Measurements from ENCODE around the gene SCUBE1. TPM values are rescaled to one million over a fixed set of nuclear protein-coding genes. Genes with fewer than 3 reads are reported as not detected.

SCUBE1 gene
- total and polyA plus RNA-seq, 11 donors, result 0.04 to 0.40 (median 0.24) TPM; not detected in 1

GRCh38 chr22:43295173-43295572 lies 48.0 kb downstream of the SCUBE1 start:
- no peak overlapping the region for H3K27ac ChIP-seq
- H3K4me1 ChIP-seq, result peaks cover 0 to 20% (median 14%) of the 10 kb centered on the region in 12 donors
- intact Hi-C loops (cut with DNase I), result no loop called here
- TF ChIP-seq POLR2A (IDR thresholded peaks at IDR 0.05) (no peak), CTCF (IDR thresholded peaks at IDR 0.05) (no peak)
- H3K9me3 ChIP-seq, result no peaks in the 10 kb centered on the region
- H3K27me3 ChIP-seq, result no peaks in the 10 kb centered on the region
- DNase-seq, result no peak
- H3K36me3 ChIP-seq, result no peaks in the 10 kb centered on the region
- WGBS, 4 donors, result 65 to 81% (median 72%) methylated on average over 6 of the region's 6 CpGs
- ATAC-seq, result no peak
- no peak overlapping the region for H3K4me3 ChIP-seq

DNA sequence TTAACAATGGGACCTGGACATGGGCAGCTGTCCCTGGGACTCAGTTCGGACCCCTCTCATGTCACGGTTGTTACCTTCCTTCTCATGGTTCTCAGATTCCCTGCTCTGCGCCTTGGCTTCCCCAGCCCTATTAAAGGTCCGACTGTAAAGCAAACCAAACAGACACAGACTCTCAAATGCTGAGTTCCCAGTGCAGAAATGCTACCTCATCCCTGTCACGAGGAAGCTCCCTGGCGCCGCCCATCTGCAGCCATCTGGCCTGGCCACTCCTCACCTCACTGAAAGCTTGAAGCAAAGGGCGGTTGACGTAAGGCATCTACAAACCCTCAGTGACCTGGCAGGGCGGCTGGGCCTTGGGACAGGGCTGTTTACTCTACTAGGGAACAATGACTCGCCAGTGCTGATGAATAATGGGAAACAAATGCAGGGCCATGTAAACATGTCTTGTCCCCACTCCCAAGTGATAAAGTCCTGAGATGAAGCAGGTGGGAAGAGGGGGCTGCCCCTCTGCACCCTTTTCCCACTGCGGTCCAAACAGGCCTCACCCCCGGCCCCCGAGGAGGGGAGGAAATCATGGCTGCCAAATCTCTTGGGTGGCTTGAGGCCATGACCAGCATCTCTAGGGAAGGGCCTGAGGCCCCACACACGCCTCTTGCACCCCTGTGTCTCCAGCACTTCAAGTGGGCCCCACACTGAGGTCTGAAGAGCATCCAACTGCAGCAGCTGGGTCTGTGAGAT lies 49.3 kb downstream of the SCUBE1 start:
- H3K27me3 ChIP-seq, result no peaks in the 10 kb centered on the region
- TF ChIP-seq CTCF (IDR thresholded peaks at IDR 0.05), result no peak
- TF ChIP-seq POLR2A (IDR thresholded peaks at IDR 0.05), result no peak
- intact Hi-C loops (cut with DNase I), result no loop called here
- no peaks in the 10 kb centered on the region for H3K36me3 ChIP-seq
- WGBS, 4 donors, result 82 to 87% (median 85%) methylated on average over 14 to 15 of the region's 15 CpGs
- DNase-seq, result peak in 1 of 5 donors; percentile 66
- no peaks in the 10 kb centered on the region for H3K9me3 ChIP-seq
- H3K27ac ChIP-seq, result no peak overlapping the region
- H3K4me1 ChIP-seq, result peaks cover 0 to 34% (median 16%) of the 10 kb centered on the region in 12 donors
- no peak for ATAC-seq
- no peak overlapping the region for H3K4me3 ChIP-seq

DNA sequence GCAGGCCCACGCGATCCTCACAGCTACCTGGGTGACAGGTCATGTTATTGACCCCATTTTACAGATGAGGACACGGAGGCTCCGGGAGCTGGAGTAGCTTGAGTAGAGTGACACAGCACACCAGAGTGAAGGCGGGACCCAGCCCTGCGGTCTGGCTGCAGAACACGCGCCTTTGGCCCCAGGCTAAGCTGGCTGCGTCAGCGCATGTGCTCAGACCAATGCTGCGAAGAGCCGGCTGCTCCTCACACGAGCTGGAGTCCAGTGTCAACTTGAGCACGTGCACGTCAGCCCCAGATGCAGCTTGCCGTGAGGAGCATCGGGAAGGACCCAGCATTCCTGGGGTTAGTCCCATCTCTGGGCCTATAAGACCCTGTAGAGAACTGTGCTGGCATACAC lies 49.9 kb downstream of the SCUBE1 start:
- no peak overlapping the region for H3K27ac ChIP-seq
- H3K27me3 ChIP-seq, result no peaks in the 10 kb centered on the region
- no peaks in the 10 kb centered on the region for H3K9me3 ChIP-seq
- intact Hi-C loops (cut with DNase I), result no loop called here
- DNase-seq (no peak), ATAC-seq (no peak)
- H3K36me3 ChIP-seq, result no peaks in the 10 kb centered on the region
- H3K4me3 ChIP-seq, result no peak overlapping the region
- no peak for TF ChIP-seq CTCF (IDR thresholded peaks at IDR 0.05)
- no peak for TF ChIP-seq POLR2A (IDR thresholded peaks at IDR 0.05)
- WGBS, 4 donors, result 88 to 95% (median 92%) methylated on average over 7 to 17 of the region's 17 CpGs
- H3K4me1 ChIP-seq, result peaks cover 0 to 32% (median 16%) of the 10 kb centered on the region in 12 donors

GRCh38 chr22:43292630-43293018 lies 50.5 kb downstream of the SCUBE1 start:
- no peak for DNase-seq
- TF ChIP-seq POLR2A (IDR thresholded peaks at IDR 0.05) (no peak), CTCF (IDR thresholded peaks at IDR 0.05) (no peak)
- Histone ChIP-seq H3K4me1 (peaks cover 0 to 26% (median 15%) of the 10 kb centered on the region in 12 donors), H3K9me3 (no peaks in the 10 kb centered on the region), H3K36me3 (no peaks in the 10 kb centered on the region), H3K4me3 (no peak overlapping the region), H3K27me3 (no peaks in the 10 kb centered on the region), H3K27ac (no peak overlapping the region)
- ATAC-seq, result no peak
- WGBS, 4 donors, result 90 to 95% (median 94%) methylated on average over 9 of the region's 9 CpGs
- intact Hi-C loops (cut with DNase I), result no loop called here
